Panc1 (cell line): ENCODE measurements around the gene CACNB1. TPM values are rescaled to one million over a fixed set of nuclear protein-coding genes. Genes with fewer than 3 reads are reported as not detected.

Experiments used
- ATAC-seq: fragments of 200-7000 bp; cut with Tn5 transposase; 2 replicates; pipeline ENCODE4 v1.9.1; 2020; ENCODE audit warnings: mild to moderate bottlenecking, moderate library complexity
- BruUV-seq: library from RNA; stranded (reverse); fragments of 400-500 nt; replicated peaks from 2 replicates; lab custom pipeline; 2021; lab: Mats Ljungman, UMichigan
- CTCF ChIA-PET: fragments of 300-600 bp; sonication (Branson Sonifier 250); formaldehyde crosslinking; loops from one replicate; lab custom pipeline; 2022; ENCODE audit warnings: antibody characterized with exemption; lab: Charles Lee
- POLR2A ChIA-PET: fragments of 300-600 bp; sonication (Branson Sonifier 250); formaldehyde crosslinking; loops from one replicate; lab custom pipeline; 2022; ENCODE audit warnings: antibody characterized with exemption; lab: Charles Lee
- DNase-seq: peaks from one replicate; pipeline ENCODE4 v3.0.0-alpha.2; 2010; ENCODE audit warnings: low read depth, low spot score
- H3K27ac ChIP-seq: 2 replicates; pipeline ENCODE4 v1.5.1; 2011; ENCODE audit warnings: mild to moderate bottlenecking, low read length, inconsistent platforms
- H3K27me3 ChIP-seq: fragments of 200-500 bp; sonication (Bioruptor generic); 2 replicates; pipeline ENCODE4 v1.6.0; 2014; ENCODE audit warnings: low read length, inconsistent platforms; ENCODE audit not compliant: control insufficient read depth, insufficient read depth
- H3K36me3 ChIP-seq: fragments of 200-500 bp; sonication (Bioruptor generic); 2 replicates; pipeline ENCODE4 v1.5.1; 2014; ENCODE audit warnings: inconsistent platforms, mild to moderate bottlenecking, low read length, moderate library complexity; ENCODE audit not compliant: control insufficient read depth, insufficient read depth
- H3K4me1 ChIP-seq: 2 replicates; pipeline ENCODE4 v1.5.1; 2011; ENCODE audit warnings: inconsistent platforms, mild to moderate bottlenecking, low read length, moderate library complexity; ENCODE audit not compliant: control insufficient read depth, insufficient read depth
- H3K4me3 ChIP-seq, 2 experiments: 2 replicates each; pipeline ENCODE4 v1.5.1; 2011 to 2012; ENCODE audit warnings: low read depth in 2 of 2, low read length in 2 of 2, mild to moderate bottlenecking in 2 of 2, inconsistent platforms in 1 of 2, moderate library complexity in 1 of 2
- H3K9me3 ChIP-seq: fragments of 200-500 bp; sonication (Bioruptor generic); 2 replicates; pipeline ENCODE4 v1.5.1; 2014; ENCODE audit warnings: low read depth, mild to moderate bottlenecking, inconsistent platforms, low read length, moderate library complexity; ENCODE audit not compliant: control insufficient read depth, insufficient read depth
- CTCF ChIP-seq: fragments of 450-650 bp; IDR thresholded peaks from 2 replicates; pipeline ENCODE4 v1.5.1; 2017; ENCODE audit warnings: mild to moderate bottlenecking
- POLR2AphosphoS5 ChIP-seq: IDR thresholded peaks from 2 replicates; pipeline ENCODE4 v1.6.1; 2012; ENCODE audit warnings: mild to moderate bottlenecking, low read depth, low read length, moderate library complexity
- REST ChIP-seq, 2 experiments: IDR thresholded peaks; 2 replicates each; pipeline ENCODE4 v1.6.1; 2011 to 2012; ENCODE audit warnings: low read depth in 2 of 2, control low read depth in 1 of 2, low read length in 1 of 2, mild to moderate bottlenecking in 1 of 2, moderate library complexity in 1 of 2; ENCODE audit not compliant: insufficient read depth in 1 of 2
- SIN3A ChIP-seq: IDR thresholded peaks from 2 replicates; pipeline ENCODE4 v1.6.1; 2012; ENCODE audit warnings: low read depth, mild to moderate bottlenecking, low read length, moderate library complexity, borderline replicate concordance; ENCODE audit not compliant: insufficient read depth
- TCF7L2 ChIP-seq: IDR thresholded peaks from 2 replicates; pipeline ENCODE4 v1.6.1; 2011; ENCODE audit warnings: mild to moderate bottlenecking, low read depth, low read length, inconsistent platforms
- in situ Hi-C: cut with HindIII; loops from 2 replicates; pipeline ENCODE4 v1.10.0; 2016; ENCODE audit warnings: low sequenced_read_pairs, low pct_unique_long_range_greater_than_20kb
- intact Hi-C: fragments of 100-400 bp; cut with micrococcal nuclease; formaldehyde crosslinking; loops from one replicate; pipeline ENCODE4 v1.10.0; 2022; ENCODE audit not compliant: unreplicated experiment
- total RNA-seq: library from RNA; stranded (reverse); gene quantifications from one replicate; pipeline ENCODE4 v1.2.1, GENCODE V29; 2021; ENCODE audit not compliant: unreplicated experiment

Gene CACNB1
- total RNA-seq, 1 experiment from 2014 or later, result 14.9 TPM

GRCh38 chr17:39141294-39141693 lies 56.2 kb downstream of the CACNB1 start:
- no peak for TF ChIP-seq SIN3A
- TF ChIP-seq POLR2AphosphoS5, result no peak
- TF ChIP-seq REST (IDR thresholded peaks at IDR 0.05; ENCODE audit: insufficient read depth in 1 of 2, low read depth in 2 of 2, low read length in 1 of 2), result no peak
- no peak for TF ChIP-seq TCF7L2
- no peak for TF ChIP-seq CTCF
- Histone ChIP-seq H3K9me3 (no peaks in the 10 kb centered on the region), H3K4me3 (no peak overlapping the region), H3K27ac (no peak overlapping the region), H3K36me3 (no peaks in the 10 kb centered on the region), H3K27me3 (no peaks in the 10 kb centered on the region), H3K4me1 (no peaks in the 10 kb centered on the region)
- in situ Hi-C loops, result no loop called here
- ChIA-PET POLR2A (no interaction called here), CTCF (no interaction called here)
- BruUV-seq, result no TSS peak
- intact Hi-C loops, result no loop called here
- ATAC-seq (no peak), DNase-seq (no peak)

GRCh38 chr17:39139561-39139960 lies 57.9 kb downstream of the CACNB1 start:
- POLR2A ChIA-PET, result no interaction called here
- no peaks in the 10 kb centered on the region for H3K9me3 ChIP-seq
- H3K4me1 ChIP-seq, result no peaks in the 10 kb centered on the region
- no TSS peak for BruUV-seq
- TF ChIP-seq REST (IDR thresholded peaks at IDR 0.05; ENCODE audit: insufficient read depth in 1 of 2, low read depth in 2 of 2, low read length in 1 of 2) (no peak), CTCF (no peak), TCF7L2 (no peak), SIN3A (no peak)
- no peaks in the 10 kb centered on the region for H3K27me3 ChIP-seq
- in situ Hi-C loops (no loop called here), intact Hi-C loops (no loop called here)
- no peak overlapping the region for H3K27ac ChIP-seq
- no peaks in the 10 kb centered on the region for H3K36me3 ChIP-seq
- ATAC-seq (no peak), DNase-seq (no peak)
- H3K4me3 ChIP-seq, result no peak overlapping the region
- CTCF ChIA-PET, result no interaction called here
